DOHH2 (cell line): Measurements from ENCODE around the gene LDLRAD4.

ENCODE experiments used
- CTCF ChIP-seq: fragments of 200-600 bp; sonication (generic); IDR thresholded peaks from one replicate; pipeline ENCODE4 v1.5.1; 2014; ENCODE audit warnings: antibody characterized with exemption, mild to moderate bottlenecking, low read depth, low read length; ENCODE audit not compliant: poor library complexity, severe bottlenecking
- EZH2phosphoT487 ChIP-seq: fragments of 200-600 bp; sonication (generic); IDR thresholded peaks from 2 replicates; pipeline ENCODE4 v1.6.1; 2017; ENCODE audit warnings: borderline replicate concordance, mild to moderate bottlenecking, antibody characterized with exemption, low read length, moderate library complexity, mixed read lengths

GRCh38 chr18:13474907-13475545 is 256.5 kb downstream of the LDLRAD4 start:
- TF ChIP-seq CTCF: no peak
- TF ChIP-seq EZH2phosphoT487: no peak
